B cell (primary cell): Measurements from ENCODE around the gene DCAF8L2. TPM values are rescaled to one million over a fixed set of nuclear protein-coding genes. Genes with fewer than 3 reads are reported as not detected.

ENCODE experiments used
- ATAC-seq: fragments of 200-7000 bp; cut with Tn5 transposase; one replicate; pipeline ENCODE4 v1.10.0; 2021; ENCODE audit warnings: low read depth, mild to moderate bottlenecking, moderate number of reproducible peaks, moderate library complexity
- CTCF ChIA-PET: fragments of 350-600 bp; sonication (Branson Sonifier 250); formaldehyde crosslinking; loops from one replicate; lab custom pipeline; 2021; ENCODE audit warnings: antibody characterized with exemption, inconsistent platforms; lab: Charles Lee
- POLR2A ChIA-PET: fragments of 350-600 bp; sonication (Branson Sonifier 250); formaldehyde crosslinking; loops from one replicate; lab custom pipeline; 2021; ENCODE audit warnings: antibody characterized with exemption; lab: Charles Lee
- DNase-seq: peaks from one replicate; pipeline ENCODE4 v3.0.0; 2013
- H2AFZ ChIP-seq: 2 replicates; pipeline ENCODE4 v1.6.1; 2012; ENCODE audit warnings: mild to moderate bottlenecking, low read depth, low read length; ENCODE audit not compliant: insufficient read depth, poor library complexity, severe bottlenecking
- H3K27ac ChIP-seq, 2 donors: 1 replicate in 1 of 2; 2 replicates in 1 of 2; pipeline ENCODE4 v1.5.1; 2012 to 2013; ENCODE audit warnings: low read length in 2 of 2, mild to moderate bottlenecking in 2 of 2, moderate library complexity in 1 of 2
- H3K27me3 ChIP-seq, 4 experiments: fragments of 200-600 bp in 1 of 4; sonication (generic) in 1 of 4; replicated peaks in 1 of 4; 1 replicate in 2 of 4; 2 replicates in 2 of 4; pipeline versions ENCODE4 v1.6.1 to v1.7.0; 2013 to 2016; ENCODE audit warnings: low read length in 3 of 4, mild to moderate bottlenecking in 2 of 4, mixed read lengths in 1 of 4, moderate library complexity in 1 of 4; ENCODE audit not compliant: insufficient read depth in 4 of 4, control insufficient read depth in 3 of 4; ENCODE audit errors: control extremely low read depth in 1 of 4
- H3K36me3 ChIP-seq, 2 experiments: replicated peaks in 1 of 2; 1 replicate in 1 of 2; 2 replicates in 1 of 2; pipeline versions ENCODE4 v1.6.1 to v1.7.1; 2013; ENCODE audit warnings: low read length in 1 of 2; ENCODE audit not compliant: insufficient read depth in 2 of 2, control insufficient read depth in 1 of 2; ENCODE audit errors: control extremely low read depth in 1 of 2, extremely low read depth in 1 of 2
- H3K4me1 ChIP-seq, 2 donors: fragments of 200-600 bp in 1 of 2; sonication (generic) in 1 of 2; 1 replicate in 1 of 2; 2 replicates in 1 of 2; pipeline versions ENCODE4 v1.5.1 to v1.6.1; 2013 to 2017; ENCODE audit warnings: low read length in 2 of 2; ENCODE audit not compliant: control insufficient read depth in 2 of 2, insufficient read depth in 2 of 2
- H3K4me2 ChIP-seq: replicated peaks from 2 replicates; pipeline ENCODE3; 2012; ENCODE audit warnings: mild to moderate bottlenecking, low read depth, low read length; ENCODE audit not compliant: poor library complexity, severe bottlenecking
- H3K4me3 ChIP-seq, 5 experiments: fragments of 200-600 bp in 1 of 5; sonication (generic) in 1 of 5; 1 replicate in 3 of 5; 2 replicates in 2 of 5; pipeline versions ENCODE4 v1.5.1 to v1.7.0; 2011 to 2016; ENCODE audit warnings: low read length in 4 of 5, mild to moderate bottlenecking in 4 of 5, low read depth in 2 of 5, control low read depth in 1 of 5, moderate library complexity in 1 of 5; ENCODE audit not compliant: insufficient read depth in 1 of 5; ENCODE audit errors: control extremely low read depth in 1 of 5, extremely low read depth in 1 of 5
- H3K79me2 ChIP-seq: fragments of 200-600 bp; sonication (generic); one replicate; pipeline ENCODE4 v1.6.0; 2016; ENCODE audit warnings: low read length; ENCODE audit not compliant: control insufficient read depth, insufficient read depth
- H3K9ac ChIP-seq: fragments of 200-600 bp; sonication (generic); 2 replicates; pipeline ENCODE4 v1.6.1; 2017; ENCODE audit warnings: mild to moderate bottlenecking, low read length, moderate library complexity
- H3K9me3 ChIP-seq, 3 donors: one replicate each; pipeline versions ENCODE4 v1.6.1 to v1.7.1; 2013; ENCODE audit warnings: low read length in 2 of 3; ENCODE audit not compliant: control insufficient read depth in 2 of 3, insufficient read depth in 1 of 3; ENCODE audit errors: control extremely low read depth in 1 of 3
- H4K20me1 ChIP-seq: 2 replicates; pipeline ENCODE4 v1.6.0; 2012; ENCODE audit warnings: mild to moderate bottlenecking, low read length; ENCODE audit not compliant: insufficient read depth, control insufficient read depth, poor library complexity, severe bottlenecking
- H3K27ac Mint-ChIP-seq: one replicate; pipeline ENCODE4 v1.8.0; 2021; ENCODE audit warnings: mixed read lengths
- H3K27me3 Mint-ChIP-seq: one replicate; pipeline ENCODE4 v1.8.0; 2021; ENCODE audit warnings: mixed read lengths
- H3K4me1 Mint-ChIP-seq: one replicate; pipeline ENCODE4 v1.8.0; 2021; ENCODE audit warnings: mixed read lengths
- H3K4me3 Mint-ChIP-seq: one replicate; pipeline ENCODE4 v1.8.0; 2021; ENCODE audit warnings: mixed read lengths
- H3K9me3 Mint-ChIP-seq: one replicate; pipeline ENCODE4 v1.8.0; 2022; ENCODE audit warnings: mixed read lengths; ENCODE audit not compliant: insufficient read depth
- CTCF ChIP-seq: fragments of 200-600 bp; IDR thresholded peaks from one replicate; pipeline ENCODE4 v1.8.0; 2022; ENCODE audit warnings: antibody characterized with exemption, mild to moderate bottlenecking
- EZH2 ChIP-seq: IDR thresholded peaks from 2 replicates; pipeline ENCODE4 v1.6.1; 2012; ENCODE audit warnings: borderline replicate concordance, low read depth, mild to moderate bottlenecking, moderate library complexity, low read length; ENCODE audit not compliant: insufficient read depth, poor library complexity, severe bottlenecking
- WGBS: methylation state at CpG from one replicate; pipeline ENCODE4 v1.1.5; 2013; ENCODE audit warnings: missing lambda C conversion rate; ENCODE audit not compliant: insufficient coverage; 5-methylcytosine and 5-hydroxymethylcytosine counted together
- intact Hi-C: fragments of 100-400 bp; cut with micrococcal nuclease; formaldehyde crosslinking; loops from one replicate; pipeline ENCODE4 v1.10.0; 2022
- polyA plus RNA-seq: library from polyadenylated mRNA; depleted of rRNA; stranded (reverse); fragments of >200 nt; gene quantifications from 2 replicates; pipeline ENCODE4 v1.2.3, GENCODE V29; 2012
- total RNA-seq, 2 donors: library from RNA; stranded (reverse); fragments of 120-200 nt in 1 of 2; gene quantifications; 1 replicate in 1 of 2; 2 replicates in 1 of 2; pipeline versions ENCODE4 v1.2.3 to v1.2.4, GENCODE V29; 2013 to 2022

The DCAF8L2 gene
- total and polyA plus RNA-seq, 2 donors (not counting 1 experiment from before 2014, with no cell fraction given), result not detected

GRCh38 chrX:27555514-27555913 is 34.6 kb upstream of the DCAF8L2 start:
- no peak overlapping the region for H3K27ac Mint-ChIP-seq
- no peaks in the 10 kb centered on the region for H3K4me1 Mint-ChIP-seq
- Histone ChIP-seq H3K4me2 (no peak overlapping the region), H3K27me3 (no peaks in the 10 kb centered on the region), H3K4me1 (no peaks in the 10 kb centered on the region), H3K79me2 (no peaks in the 10 kb centered on the region), H3K36me3 (no peaks in the 10 kb centered on the region), H3K9me3 (no peaks in the 10 kb centered on the region), H3K9ac (no peak overlapping the region), H3K27ac (no peak overlapping the region), H4K20me1 (no peaks in the 10 kb centered on the region), H2AFZ (no peak overlapping the region), H3K4me3 (no peak overlapping the region)
- intact Hi-C loops, result no loop called here
- ATAC-seq (no peak), DNase-seq (no peak)
- TF ChIP-seq EZH2 (no peak), CTCF (no peak)
- H3K9me3 Mint-ChIP-seq, result no peaks in the 10 kb centered on the region
- ChIA-PET POLR2A (no interaction called here), CTCF (no interaction called here)
- no peak overlapping the region for H3K4me3 Mint-ChIP-seq
- H3K27me3 Mint-ChIP-seq, result no peaks in the 10 kb centered on the region
- WGBS, result 48% methylated on average over 2 of the region's 3 CpGs

GRCh38 chrX:27565992-27566391 is 24.2 kb upstream of the DCAF8L2 start:
- no peak overlapping the region for H3K4me2 ChIP-seq
- no peak overlapping the region for H3K27ac Mint-ChIP-seq
- CTCF ChIA-PET, result no interaction called here

More at GRCh38 chrX:27565992-27566391, 24.2 kb upstream of the DCAF8L2 start:
- Histone ChIP-seq H3K4me1 (no peaks in the 10 kb centered on the region), H3K79me2 (no peaks in the 10 kb centered on the region), H3K27ac (no peak overlapping the region), H4K20me1 (no peaks in the 10 kb centered on the region), H3K4me3 (no peak overlapping the region), H3K9me3 (no peaks in the 10 kb centered on the region), H2AFZ (no peak overlapping the region), H3K27me3 (no peaks in the 10 kb centered on the region), H3K36me3 (no peaks in the 10 kb centered on the region), H3K9ac (no peak overlapping the region)
- POLR2A ChIA-PET, result no interaction called here
- no peak for TF ChIP-seq CTCF
- TF ChIP-seq EZH2, result no peak
- DNase-seq (no peak), ATAC-seq (no peak)
- Mint-ChIP-seq H3K9me3 (no peaks in the 10 kb centered on the region), H3K4me1 (no peaks in the 10 kb centered on the region), H3K27me3 (no peaks in the 10 kb centered on the region), H3K4me3 (no peak overlapping the region)
- intact Hi-C loops, result no loop called here
- WGBS, result no CpG with 5 or more reads among the region's 5 CpGs
